NCI-H460 (cell line): Measurements from ENCODE around the gene PTPRD. TPM values are rescaled to one million over a fixed set of nuclear protein-coding genes. Genes with fewer than 3 reads are reported as not detected.

ENCODE experiments used
- DNase-seq: peaks from one replicate; pipeline ENCODE4 v3.0.0-alpha.2; 2016; ENCODE audit warnings: low read depth; ENCODE audit errors: extremely low read depth
- total RNA-seq: library from RNA; depleted of rRNA; stranded (reverse); fragments of >200 nt; shearing (Covaris generic); gene quantifications from 2 replicates; pipeline ENCODE4 v1.2.3, GENCODE V29; 2014

The PTPRD gene
- total RNA-seq, 1 experiment from 2014 or later, result 45.3 TPM

GRCh38 chr9:9645006-9645405 is 967.8 kb downstream of the PTPRD start:
- no peak for DNase-seq

DNA sequence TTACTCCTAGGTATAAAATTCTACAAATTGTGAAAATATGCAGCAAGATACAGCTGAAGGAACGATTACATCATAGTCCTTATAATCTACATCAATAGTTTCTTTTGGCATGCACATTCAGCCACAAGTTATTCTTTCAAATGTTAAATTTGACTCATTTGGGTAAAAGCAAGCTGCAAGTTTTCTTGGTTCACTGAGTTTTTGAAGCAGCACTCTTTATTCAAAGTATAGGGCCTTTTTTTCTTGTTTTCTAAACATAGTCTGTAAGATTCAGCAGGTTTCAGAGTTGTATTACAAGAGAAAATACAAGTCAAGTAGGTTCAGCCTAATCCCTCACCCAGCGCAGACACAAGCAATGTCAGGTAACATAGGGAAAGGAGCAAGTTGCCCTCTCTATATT is 981.5 kb downstream of the PTPRD start:
- DNase-seq, result no peak

- no peak for DNase-seq
Observed at GRCh38 chr9:9625248-9625647, 987.6 kb downstream of the PTPRD start.

DNA sequence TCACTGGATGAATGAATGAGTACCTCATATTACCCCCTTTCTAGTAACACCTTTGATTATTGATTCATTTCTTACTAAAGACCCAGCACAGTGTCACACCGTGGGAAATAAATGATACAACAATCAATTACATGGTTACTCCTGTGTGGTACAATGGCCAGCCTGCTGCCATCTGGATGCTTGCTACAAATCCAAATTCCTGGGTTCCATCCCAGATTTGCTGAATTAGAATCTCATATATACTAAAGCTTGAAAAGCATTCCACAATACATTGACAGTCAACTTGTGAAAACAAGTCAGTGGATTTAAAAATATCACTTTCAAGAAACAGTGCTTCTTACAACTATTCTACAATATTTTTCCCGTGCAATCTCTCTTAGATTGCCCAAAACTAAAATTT is 989.3 kb downstream of the PTPRD start:
- DNase-seq, result no peak

DNA sequence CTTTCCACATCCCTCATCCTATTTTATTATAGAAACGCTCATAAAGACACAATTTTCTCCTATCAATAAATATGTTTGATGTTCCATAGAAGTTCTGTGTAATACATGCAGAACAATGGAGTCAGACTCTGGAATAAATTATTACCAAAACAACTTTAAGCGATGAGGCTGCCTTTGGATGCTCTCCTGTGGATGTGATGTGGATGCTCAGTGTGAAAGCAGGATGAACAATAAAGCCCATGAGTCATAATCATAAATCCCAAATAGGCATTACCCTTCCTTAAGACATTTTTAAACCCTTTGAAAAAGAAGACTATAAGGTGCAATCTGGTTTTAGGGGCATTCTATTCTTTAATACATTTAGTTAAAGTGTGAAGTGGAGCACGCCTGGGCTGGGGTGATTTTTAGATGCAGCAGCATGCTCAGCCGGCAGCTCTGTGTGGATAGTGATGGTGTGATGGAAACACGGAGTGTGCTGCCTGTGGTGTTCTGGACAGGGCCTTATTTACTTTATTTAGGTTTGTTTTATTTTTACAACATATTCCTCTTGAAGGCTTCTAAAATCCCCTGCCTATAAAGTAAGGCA is 991.4 kb downstream of the PTPRD start:
- no peak for DNase-seq

- no peak for DNase-seq
Observed at GRCh38 chr9:9620736-9621135, 992.1 kb downstream of the PTPRD start.

- DNase-seq, result no peak
Observed at GRCh38 chr9:9615086-9615485, 997.7 kb downstream of the PTPRD start.

GRCh38 chr9:9614607-9615006 is 998.2 kb downstream of the PTPRD start:
- no peak for DNase-seq

DNA sequence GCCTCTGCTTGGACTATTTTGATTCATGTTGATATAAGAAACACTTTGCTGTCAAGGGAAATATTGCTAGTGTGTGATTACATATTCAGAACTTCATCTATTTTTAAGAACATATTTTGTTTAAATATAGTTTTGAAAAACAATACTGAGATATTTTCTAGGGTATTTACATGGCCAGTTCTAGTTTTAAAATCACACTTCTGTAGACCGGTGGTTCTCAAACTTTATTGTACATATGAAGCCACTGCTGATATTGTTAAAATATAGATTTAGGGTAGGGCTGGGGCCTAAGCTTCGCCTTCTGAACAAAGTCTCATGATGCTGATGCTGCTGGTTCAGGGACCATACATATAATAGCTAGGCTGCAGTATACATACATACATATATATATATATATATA is 1000.0 kb downstream of the PTPRD start:
- DNase-seq, result no peak

DNA sequence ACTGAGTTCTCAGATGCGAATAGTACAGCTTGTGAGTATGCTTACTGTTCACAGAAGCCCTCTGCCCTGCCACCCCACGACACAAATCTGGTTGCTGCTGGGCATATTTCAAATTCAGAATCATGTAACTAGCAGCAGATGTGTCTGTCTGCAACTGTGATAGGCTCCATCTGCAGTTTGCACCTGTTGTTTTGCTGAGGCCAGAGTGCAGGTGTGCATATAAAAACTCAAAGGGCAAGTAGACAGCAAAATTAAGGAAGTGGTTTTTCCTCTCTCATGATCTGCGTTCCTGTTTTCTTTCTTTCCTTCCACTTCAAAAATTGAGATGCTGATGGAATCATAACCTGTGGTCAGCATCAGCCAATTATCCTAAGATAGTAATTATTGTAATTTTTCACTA is 1000.5 kb downstream of the PTPRD start:
- no peak for DNase-seq

- no peak for DNase-seq
Observed at GRCh38 chr9:9605681-9606080, 1007.1 kb downstream of the PTPRD start.

GRCh38 chr9:9603345-9603744 is 1009.5 kb downstream of the PTPRD start:
- DNase-seq, result no peak

- DNase-seq, result no peak
Observed at GRCh38 chr9:9598723-9599122, 1014.1 kb downstream of the PTPRD start.

GRCh38 chr9:9592104-9592503 is 1020.7 kb downstream of the PTPRD start:
- no peak for DNase-seq

GRCh38 chr9:9585920-9586319 is 1026.9 kb downstream of the PTPRD start:
- no peak for DNase-seq

DNA sequence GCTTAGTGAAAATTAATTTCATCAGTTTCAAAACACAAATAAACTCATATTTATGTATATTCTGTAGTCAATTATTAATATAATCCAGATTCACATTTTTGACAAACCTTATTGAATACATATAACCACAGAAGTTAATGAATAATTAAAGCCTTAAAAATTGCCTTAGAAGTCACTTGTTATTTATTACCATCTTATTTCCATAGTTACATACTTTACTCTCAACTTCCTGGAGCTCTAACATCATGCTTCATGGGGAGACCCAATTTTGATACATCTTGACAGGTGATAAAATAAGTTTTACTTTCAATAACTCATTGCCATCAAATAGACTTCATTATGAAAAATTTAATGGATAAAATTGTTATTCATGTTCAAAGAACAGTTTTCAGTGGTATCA is 1038.7 kb downstream of the PTPRD start:
- DNase-seq, result no peak

DNA sequence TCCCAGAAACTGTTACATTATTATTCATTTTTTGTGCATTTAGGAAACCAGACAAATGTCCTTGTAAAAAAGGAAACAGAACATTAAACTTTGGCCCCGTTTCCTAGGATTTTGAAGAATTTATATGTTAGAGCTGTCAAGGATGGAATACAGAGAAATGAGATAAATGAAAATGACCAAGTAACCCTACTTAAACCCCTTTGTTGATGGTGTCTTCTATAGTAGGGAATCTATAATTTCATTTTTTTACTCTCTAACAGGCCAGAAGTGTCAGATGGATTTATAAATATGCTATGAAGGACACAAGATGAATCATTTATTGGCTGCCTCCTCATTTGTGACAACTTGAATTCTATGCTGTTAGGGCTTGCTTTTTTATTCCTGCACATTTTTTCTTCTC is 1047.1 kb downstream of the PTPRD start:
- DNase-seq, result no peak

DNA sequence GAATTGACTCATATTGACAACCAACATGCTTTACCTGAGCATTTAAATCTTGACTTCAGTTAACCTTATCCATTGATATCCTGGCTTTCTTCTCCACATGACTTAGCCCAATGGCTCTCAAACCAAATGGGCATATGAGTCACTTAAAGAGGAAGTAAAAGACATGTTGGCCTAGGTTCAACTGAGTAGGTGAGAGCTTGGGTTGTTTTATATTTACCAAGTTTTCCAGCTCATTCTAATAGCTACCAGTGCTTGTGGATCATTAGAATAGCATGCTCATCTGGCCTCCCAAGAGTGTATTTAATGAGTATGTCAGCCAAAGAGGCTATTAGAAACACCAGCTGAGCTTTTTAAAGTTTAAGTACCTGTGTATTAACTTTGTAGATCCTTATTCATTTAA is 1049.0 kb downstream of the PTPRD start:
- no peak for DNase-seq

DNA sequence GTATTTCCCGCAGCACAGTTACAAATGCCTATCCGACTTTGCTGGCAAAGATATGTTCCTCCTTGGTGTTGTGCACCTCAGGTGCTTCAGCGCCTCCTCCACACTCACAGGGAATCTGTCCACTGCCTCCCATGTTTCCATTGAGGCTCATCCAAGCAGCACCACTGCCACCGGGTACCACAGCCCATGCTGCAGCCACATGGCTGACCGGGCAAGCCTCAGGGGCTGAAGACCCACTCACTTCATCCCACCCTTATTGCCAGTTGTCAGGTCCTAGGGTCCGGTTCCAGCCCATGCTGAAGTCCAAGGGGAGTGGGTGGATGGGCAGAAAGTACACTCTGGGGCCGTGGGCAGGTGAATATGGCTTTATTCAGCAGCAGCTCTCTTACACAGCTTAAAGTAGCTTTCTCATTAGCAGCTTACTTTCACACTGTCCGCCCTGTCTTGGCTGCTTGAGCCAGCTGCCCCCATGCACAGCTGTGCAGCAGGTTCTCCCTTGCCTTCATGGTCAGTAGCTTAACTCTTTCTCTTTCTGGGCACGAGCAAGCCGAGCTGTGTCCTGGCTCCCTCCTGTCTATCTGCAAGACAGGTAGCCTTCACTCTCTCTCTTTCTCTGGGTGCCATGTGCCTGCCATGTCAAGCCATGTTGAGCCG is 1052.3 kb downstream of the PTPRD start:
- DNase-seq, result no peak

GRCh38 chr9:9558907-9559306 is 1053.9 kb downstream of the PTPRD start:
- DNase-seq, result no peak

DNA sequence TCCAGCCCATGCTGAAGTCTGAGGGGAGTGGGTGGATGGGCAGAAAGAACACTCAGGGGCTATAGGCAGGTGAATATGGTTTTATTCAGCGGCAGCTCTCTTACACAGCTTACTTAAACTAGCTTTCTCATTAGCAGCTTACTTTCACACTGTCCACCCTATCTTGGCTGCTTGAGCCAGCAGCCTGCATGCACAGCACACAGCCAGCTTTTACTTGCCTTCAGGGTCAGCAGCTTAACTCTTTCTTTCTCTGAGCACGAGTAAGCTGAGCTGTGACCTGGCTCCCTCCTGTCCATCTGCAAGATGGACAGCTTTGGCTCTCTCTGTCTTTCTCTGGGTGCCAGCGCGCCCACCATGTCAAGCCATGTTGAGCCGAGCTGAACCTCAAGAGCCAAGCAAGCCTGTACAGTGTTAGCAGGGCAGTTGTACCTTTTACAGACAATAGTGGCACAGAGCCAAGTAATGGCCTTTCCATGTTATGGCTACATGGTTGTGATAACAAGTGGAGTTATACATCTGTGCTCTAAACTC is 1054.9 kb downstream of the PTPRD start:
- no peak for DNase-seq
